Upper lobe of right lung (tissue), 1 donor: ENCODE results near the gene CST3. TPM values are rescaled to one million over a fixed set of nuclear protein-coding genes. Genes with fewer than 3 reads are reported as not detected.
A peak's percentile ranks its signal among the peaks of the same experiment; 100 is the strongest.

Experiments
- ATAC-seq: fragments of 200-7000 bp; cut with Tn5 transposase; one replicate; pipeline ENCODE4 v1.9.1; 2020; ENCODE audit warnings: mild to moderate bottlenecking, moderate library complexity
- DNase-seq: peaks from one replicate; pipeline ENCODE4 v3.0.0-alpha.2; 2020
- H3K27ac ChIP-seq: fragments of 200-600 bp; one replicate; pipeline ENCODE4 v1.8.0; 2022
- H3K27me3 ChIP-seq: fragments of 200-600 bp; one replicate; pipeline ENCODE4 v1.8.0; 2022; ENCODE audit warnings: mild to moderate bottlenecking
- H3K36me3 ChIP-seq: fragments of 200-600 bp; one replicate; pipeline ENCODE4 v1.8.0; 2022
- H3K4me1 ChIP-seq: fragments of 200-600 bp; one replicate; pipeline ENCODE4 v1.8.0; 2022
- H3K4me3 ChIP-seq: fragments of 200-600 bp; one replicate; pipeline ENCODE4 v1.8.0; 2022; ENCODE audit warnings: mild to moderate bottlenecking
- H3K9me3 ChIP-seq: fragments of 200-600 bp; one replicate; pipeline ENCODE4 v1.8.0; 2022
- CTCF ChIP-seq: fragments of 200-600 bp; IDR thresholded peaks from one replicate; pipeline ENCODE4 v1.8.0; 2022; ENCODE audit warnings: antibody characterized with exemption
- intact Hi-C: fragments of 100-400 bp; cut with DNase I; formaldehyde crosslinking; loops from one replicate; pipeline ENCODE4 v1.11.0; 2022
- total RNA-seq: library from RNA; stranded (reverse); fragmentation: NEBNext Ultra II Directional; extraction: Animal tissue kit (Norgen Biotek cat#: 25700); gene quantifications from one replicate; pipeline ENCODE4 v1.2.1, GENCODE V29; 2021
- donor health status: DM: no; HTN: yes; CAD: no; lungs with severe emphysema.

CST3 gene
- total RNA-seq, 1 donor from 2014 or later, result 666 TPM

DNA sequence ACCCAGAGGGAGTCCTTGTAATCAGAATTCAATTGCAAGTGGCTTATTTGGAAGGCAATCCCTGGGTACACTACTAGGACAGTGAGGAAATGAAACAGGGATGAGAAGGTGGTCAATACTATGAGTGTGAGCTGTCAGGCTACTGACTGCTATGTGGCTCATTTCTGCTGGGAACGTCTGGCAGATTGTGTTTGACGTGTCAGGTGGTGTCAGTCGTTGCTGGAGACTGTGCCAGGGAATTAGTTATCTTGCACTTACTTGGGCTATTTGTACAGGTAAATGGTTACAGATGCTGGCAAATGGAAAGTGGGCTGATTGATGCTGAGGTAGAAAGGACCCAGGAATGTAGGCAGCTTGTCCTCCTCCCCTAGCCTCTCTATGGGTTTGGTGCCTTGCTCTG lies 33.7 kb upstream of the CST3 start:
- no peak for ATAC-seq
- no peak for TF ChIP-seq CTCF
- Histone ChIP-seq H3K36me3 (no peaks in the 10 kb centered on the region), H3K9me3 (no peaks in the 10 kb centered on the region), H3K4me1 (no peaks in the 10 kb centered on the region), H3K27me3 (no peaks in the 10 kb centered on the region), H3K27ac (no peak overlapping the region), H3K4me3 (no peak overlapping the region)
- intact Hi-C loops, result no loop called here
- DNase-seq, result no peak

GRCh38 chr20:23670361-23670760 lies 32.6 kb upstream of the CST3 start:
- Histone ChIP-seq H3K4me1 (no peaks in the 10 kb centered on the region), H3K9me3 (no peaks in the 10 kb centered on the region), H3K27me3 (no peaks in the 10 kb centered on the region), H3K27ac (no peak overlapping the region), H3K4me3 (no peak overlapping the region), H3K36me3 (no peaks in the 10 kb centered on the region)
- ATAC-seq (no peak), DNase-seq (no peak)
- intact Hi-C loops, result no loop called here
- TF ChIP-seq CTCF, result no peak

- ATAC-seq (no peak), DNase-seq (no peak)
- no peak overlapping the region for H3K27ac ChIP-seq
- intact Hi-C loops, result no loop called here
- H3K4me1 ChIP-seq, result no peaks in the 10 kb centered on the region
- no peaks in the 10 kb centered on the region for H3K36me3 ChIP-seq
- H3K4me3 ChIP-seq, result no peak overlapping the region
- H3K27me3 ChIP-seq, result no peaks in the 10 kb centered on the region
- H3K9me3 ChIP-seq, result no peaks in the 10 kb centered on the region
- TF ChIP-seq CTCF, result no peak
These were observed 32.1 kb upstream of the CST3 start for GRCh38 chr20:23669866-23670265.

DNA sequence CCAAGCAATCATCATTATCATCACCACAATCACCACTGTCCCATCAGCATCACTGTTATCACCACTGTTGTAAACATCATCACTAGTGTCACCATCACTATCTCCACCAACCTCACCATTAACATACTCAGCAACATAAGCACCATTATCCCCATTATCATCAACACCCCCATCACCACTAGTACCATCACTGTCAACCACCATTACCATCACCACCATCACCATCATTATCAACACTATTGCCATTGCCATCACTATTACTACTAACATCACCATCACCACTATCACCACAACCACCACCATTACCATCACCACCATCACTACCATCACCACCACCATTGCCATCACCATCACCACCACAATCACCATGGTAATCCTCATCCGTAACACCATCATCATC lies 31.6 kb upstream of the CST3 start:
- intact Hi-C loops, result no loop called here
- no peak for ATAC-seq
- Histone ChIP-seq H3K4me3 (no peak overlapping the region), H3K27ac (no peak overlapping the region), H3K4me1 (no peaks in the 10 kb centered on the region), H3K27me3 (no peaks in the 10 kb centered on the region), H3K9me3 (no peaks in the 10 kb centered on the region), H3K36me3 (no peaks in the 10 kb centered on the region)
- DNase-seq, result no peak
- no peak for TF ChIP-seq CTCF

DNA sequence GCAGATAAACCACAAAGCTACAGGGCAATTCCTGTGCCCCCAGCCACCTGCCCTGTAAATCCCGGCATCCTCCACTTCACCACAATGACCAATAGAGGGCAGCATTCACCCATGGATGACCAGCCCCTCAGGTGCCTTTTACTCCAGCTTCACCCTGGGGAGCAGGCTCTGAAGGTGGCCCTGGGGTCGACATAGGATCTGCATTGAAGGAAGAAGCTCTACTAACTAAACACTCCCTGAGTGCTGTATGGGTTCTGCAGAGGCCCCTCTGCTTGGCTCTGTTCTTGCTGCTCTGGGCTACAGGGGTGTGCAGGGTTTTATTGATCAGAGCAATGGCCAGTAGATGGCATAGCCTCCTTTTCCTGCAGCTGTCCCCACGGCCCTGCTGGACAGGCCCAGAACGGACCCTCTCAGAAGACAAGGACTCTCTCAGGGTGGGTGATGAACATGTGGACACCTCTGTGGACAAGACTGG lies 30.8 kb upstream of the CST3 start:
- Histone ChIP-seq H3K4me1 (no peaks in the 10 kb centered on the region), H3K27ac (no peak overlapping the region), H3K4me3 (no peak overlapping the region), H3K36me3 (no peaks in the 10 kb centered on the region), H3K9me3 (no peaks in the 10 kb centered on the region), H3K27me3 (no peaks in the 10 kb centered on the region)
- TF ChIP-seq CTCF, result peak; percentile 88
- intact Hi-C loops, result no loop called here
- no peak for DNase-seq
- ATAC-seq, result peak; percentile 93

- Histone ChIP-seq H3K4me3 (no peak overlapping the region), H3K9me3 (no peaks in the 10 kb centered on the region), H3K4me1 (no peaks in the 10 kb centered on the region), H3K27ac (no peak overlapping the region), H3K27me3 (no peaks in the 10 kb centered on the region), H3K36me3 (no peaks in the 10 kb centered on the region)
- no peak for DNase-seq
- no peak for ATAC-seq
- no peak for TF ChIP-seq CTCF
- intact Hi-C loops, result no loop called here
These were observed 29.9 kb upstream of the CST3 start for GRCh38 chr20:23667666-23668065.
